HFFc6 (cell line): ENCODE results near the gene OPA1. TPM values are rescaled to one million over a fixed set of nuclear protein-coding genes. Genes with fewer than 3 reads are reported as not detected.

Experiments
- DNase-seq: peaks from one replicate; pipeline ENCODE4 v3.0.0-alpha.2; 2018
- H3K27ac Mint-ChIP-seq: 2 replicates; pipeline ENCODE4 v1.8.0; 2020; ENCODE audit warnings: mild to moderate bottlenecking, mixed read lengths
- H3K27me3 Mint-ChIP-seq: 2 replicates; pipeline ENCODE4 v1.8.0; 2021; ENCODE audit warnings: mild to moderate bottlenecking, moderate library complexity, mixed read lengths; ENCODE audit not compliant: insufficient read depth
- H3K36me3 Mint-ChIP-seq: 2 replicates; pipeline ENCODE4 v1.8.0; 2021; ENCODE audit warnings: low read depth, mixed read lengths
- H3K4me1 Mint-ChIP-seq: 2 replicates; pipeline ENCODE4 v1.8.0; 2020; ENCODE audit warnings: low read depth, mixed read lengths
- H3K4me3 Mint-ChIP-seq: 2 replicates; pipeline ENCODE4 v1.8.0; 2020; ENCODE audit warnings: mild to moderate bottlenecking, moderate library complexity, mixed read lengths
- H3K9me3 Mint-ChIP-seq: 2 replicates; pipeline ENCODE4 v1.8.0; 2020; ENCODE audit warnings: mild to moderate bottlenecking, mixed read lengths
- CTCF ChIP-seq: fragments of 200-600 bp; sonication (generic); IDR thresholded peaks from 2 replicates; pipeline ENCODE4 v1.5.0; 2021; ENCODE audit warnings: antibody characterized with exemption, mild to moderate bottlenecking
- total RNA-seq, 6 experiments: library from RNA; stranded (reverse); fragmentation: NEBNext Ultra II Directional; extraction: Animal tissue kit (Norgen Biotek cat#: 25700); gene quantifications; 2 replicates in 1 of 6; 3 replicates in 5 of 6; pipeline ENCODE4 v1.2.3, GENCODE V29; 2021

The OPA1 gene
- total RNA-seq, 6 experiments from 2014 or later = 55.7 to 69.0 (median 64.9) TPM

GRCh38 chr3:193589616-193590015, 3.4 kb upstream of the OPA1 start:
- no peak overlapping the region for H3K27ac Mint-ChIP-seq
- no peak for DNase-seq

DNA sequence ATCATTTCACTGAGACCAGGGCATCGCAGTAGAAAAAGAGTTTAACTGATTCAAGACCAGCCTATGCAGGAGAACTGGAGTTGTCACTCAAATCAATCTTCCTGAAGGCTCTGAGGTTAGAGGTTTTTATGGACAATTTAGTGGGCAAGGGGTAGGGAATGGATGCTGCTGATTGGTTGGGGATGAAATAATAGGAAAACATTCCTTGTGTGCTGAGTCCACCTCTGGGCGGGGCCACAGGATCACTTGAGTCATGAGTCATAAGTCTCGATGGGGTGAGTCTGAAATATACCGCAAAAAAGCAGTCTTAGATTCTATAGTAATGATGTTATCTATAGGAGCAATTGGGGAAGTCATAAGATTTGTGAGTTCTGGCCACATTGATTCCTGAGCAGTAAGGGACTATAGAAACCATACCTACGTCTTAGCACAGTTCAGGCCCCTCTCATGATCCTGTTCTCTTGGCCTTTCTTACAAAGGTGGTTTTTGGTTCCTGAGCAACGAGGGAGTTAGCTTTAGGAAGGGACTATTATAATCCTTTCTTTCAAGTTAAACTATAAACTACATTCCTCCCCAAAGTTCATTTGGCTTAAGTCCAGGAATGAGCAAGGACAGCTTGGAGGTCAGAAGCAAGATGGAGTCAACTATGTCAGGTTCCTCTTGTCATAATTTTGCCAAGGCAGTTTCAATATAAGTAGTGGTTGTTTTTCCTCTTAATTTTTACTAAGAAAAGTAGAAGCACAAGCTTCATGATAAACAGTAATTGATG, 2.7 kb upstream of the OPA1 start:
- peak overlapping the region; percentile 4; the same call in 1 of the 2 replicates for H3K4me3 Mint-ChIP-seq
- DNase-seq = peak; percentile 25
- peaks cover 6% of the 10 kb centered on the region for H3K36me3 Mint-ChIP-seq
- no peak overlapping the region; the same call in 1 of the 2 replicates for H3K27ac Mint-ChIP-seq
- no peak for TF ChIP-seq CTCF
- H3K4me1 Mint-ChIP-seq = peaks cover 28% of the 10 kb centered on the region
- peaks cover 3% of the 10 kb centered on the region; the same call in 1 of the 2 replicates for H3K27me3 Mint-ChIP-seq
- no peaks in the 10 kb centered on the region for H3K9me3 Mint-ChIP-seq

More at GRCh38 chr3:193589616-193590015, 3.4 kb upstream of the OPA1 start:
- H3K36me3 Mint-ChIP-seq = peaks cover 6% of the 10 kb centered on the region
- peaks cover 3% of the 10 kb centered on the region for H3K27me3 Mint-ChIP-seq
- H3K4me1 Mint-ChIP-seq = peaks cover 21% of the 10 kb centered on the region
- no peak overlapping the region for H3K4me3 Mint-ChIP-seq
- no peaks in the 10 kb centered on the region for H3K9me3 Mint-ChIP-seq
- TF ChIP-seq CTCF = no peak

GRCh38 chr3:193593668-193594030, 641 bp downstream of the OPA1 start:
- DNase-seq = peak; percentile 11
- Mint-ChIP-seq H3K4me3 (peak overlapping the region; percentile 97), H3K36me3 (peaks cover 19% of the 10 kb centered on the region), H3K27ac (peak overlapping the region; percentile 96), H3K9me3 (no peaks in the 10 kb centered on the region), H3K4me1 (peaks cover 43% of the 10 kb centered on the region), H3K27me3 (peaks cover 2% of the 10 kb centered on the region; the same call in 1 of the 2 replicates)
- no peak for TF ChIP-seq CTCF

- Mint-ChIP-seq H3K27ac (peak overlapping the region; percentile 96), H3K9me3 (no peaks in the 10 kb centered on the region), H3K36me3 (peaks cover 28% of the 10 kb centered on the region), H3K4me1 (peaks cover 39% of the 10 kb centered on the region), H3K4me3 (peak overlapping the region; percentile 97), H3K27me3 (no peaks in the 10 kb centered on the region)
- DNase-seq = peak; percentile 8
- no peak for TF ChIP-seq CTCF
Observed at GRCh38 chr3:193594946-193595689, 2.1 kb downstream of the OPA1 start.

DNA sequence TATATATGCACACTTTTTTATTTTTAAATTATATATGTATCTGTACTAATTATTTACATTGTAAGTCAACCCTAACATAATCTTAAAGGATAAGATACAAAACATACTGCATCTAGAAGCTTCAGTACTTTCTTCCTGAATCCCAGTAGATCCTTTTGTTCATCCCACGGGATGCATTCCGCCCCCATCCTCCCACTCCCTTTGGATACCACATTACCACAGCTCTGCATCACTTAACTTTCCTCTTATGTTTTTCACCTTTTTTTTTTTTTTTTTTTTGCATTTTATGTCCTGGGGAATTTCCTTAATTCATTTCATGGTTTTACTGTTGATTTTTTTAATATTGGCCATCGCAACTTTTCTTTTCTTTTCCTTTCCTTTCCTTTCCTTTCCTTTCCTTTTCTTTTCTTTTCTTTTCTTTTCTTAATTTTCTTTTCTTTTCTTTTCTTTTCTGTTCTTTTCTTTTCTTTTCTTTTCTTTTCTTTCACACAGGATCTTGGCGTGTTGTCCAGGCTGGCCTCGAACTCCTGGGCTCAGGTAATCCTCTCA, 3.0 kb downstream of the OPA1 start:
- Mint-ChIP-seq H3K27ac (0 out of 2 replicates have a peak overlapping the region, but pooled peaks have one; percentile 45), H3K36me3 (peaks cover 28% of the 10 kb centered on the region), H3K4me3 (0 out of 2 replicates have a peak overlapping the region, but pooled peaks have one; percentile 30), H3K4me1 (peaks cover 38% of the 10 kb centered on the region), H3K27me3 (no peaks in the 10 kb centered on the region), H3K9me3 (no peaks in the 10 kb centered on the region)
- no peak for DNase-seq
- no peak for TF ChIP-seq CTCF
